ENCODE data around the gene NELFB.

The NELFB gene

GRCh38 chr9:137220317-137221094 lies 34.6 kb upstream of the NELFB start:
- no peak for TF ChIP-seq CTCF (IDR thresholded peaks at IDR 0.05; ENCODE audit: low read depth, low read length)
- no peak for DNase-seq (ENCODE audit: extremely low read depth, low read depth)

GRCh38 chr9:137221095-137221505 lies 34.0 kb upstream of the NELFB start:
- no peak for TF ChIP-seq CTCF (IDR thresholded peaks at IDR 0.05; ENCODE audit: low read depth, low read length)
- no peak for DNase-seq (ENCODE audit: extremely low read depth, low read depth)

- DNase-seq (ENCODE audit: extremely low read depth, low read depth), result no peak
- TF ChIP-seq CTCF (IDR thresholded peaks at IDR 0.05; ENCODE audit: low read depth, low read length), result no peak
Measured at GRCh38 chr9:137221506-137222111, 33.5 kb upstream of the NELFB start.

- DNase-seq (ENCODE audit: extremely low read depth, low read depth), result no peak
- no peak for TF ChIP-seq CTCF (IDR thresholded peaks at IDR 0.05; ENCODE audit: low read depth, low read length)
Measured at GRCh38 chr9:137222190-137223077, 32.7 kb upstream of the NELFB start, which contains the start of gene RNF208. TSS of gene RNF208 (minus strand) at chr9:137222240. CDS start at chr9:137221212, 1,028 bp downstream.

- DNase-seq (ENCODE audit: extremely low read depth, low read depth), result peak; percentile 96
- TF ChIP-seq CTCF (IDR thresholded peaks at IDR 0.05; ENCODE audit: low read depth, low read length), result no peak
Measured at GRCh38 chr9:137223078-137223970, 31.8 kb upstream of the NELFB start.

- no peak for DNase-seq (ENCODE audit: extremely low read depth, low read depth)
Measured at GRCh38 chr9:137224830-137225694, 30.1 kb upstream of the NELFB start, which contains the start of gene CYSRT1. TSS of gene CYSRT1 (plus strand) at chr9:137225174. CDS start at chr9:137225622, 448 bp downstream.

More at GRCh38 chr9:137224830-137225694, 30.1 kb upstream of the NELFB start, which contains the start of gene CYSRT1:
- no peak for TF ChIP-seq CTCF (IDR thresholded peaks at IDR 0.05; ENCODE audit: low read depth, low read length)

Data from AG09319 (cell line).